ENCODE results near the gene EVL.

Gene EVL

GRCh38 chr14:100135073-100135472 lies 69.9 kb downstream of the EVL start:
- Histone ChIP-seq H3K36me3 (ENCODE audit: control insufficient read depth, insufficient read depth, low read length) (peaks cover 67% of the 10 kb centered on the region), H3K27me3 (replicated peaks; ENCODE audit: control insufficient read depth, insufficient read depth, low read length) (no peaks in the 10 kb centered on the region), H3K4me3 (replicated peaks; ENCODE audit: low read depth, low read length) (no peak overlapping the region)
- TF ChIP-seq CTCF (IDR thresholded peaks at IDR 0.05; ENCODE audit: insufficient read depth, low read length, poor library complexity, severe bottlenecking) = no peak
- no peak for DNase-seq (ENCODE audit: extremely low read depth, insufficient read length)

- no peak for DNase-seq (ENCODE audit: extremely low read depth, insufficient read length)
- H3K36me3 ChIP-seq (ENCODE audit: control insufficient read depth, insufficient read depth, low read length) = peaks cover 62% of the 10 kb centered on the region
These were observed 70.6 kb downstream of the EVL start for GRCh38 chr14:100135784-100136183.

GRCh38 chr14:100137173-100137572 lies 72.0 kb downstream of the EVL start:
- no peak for TF ChIP-seq CTCF (IDR thresholded peaks at IDR 0.05; ENCODE audit: insufficient read depth, low read length, poor library complexity, severe bottlenecking)
- Histone ChIP-seq H3K27me3 (replicated peaks; ENCODE audit: control insufficient read depth, insufficient read depth, low read length) (no peaks in the 10 kb centered on the region), H3K36me3 (ENCODE audit: control insufficient read depth, insufficient read depth, low read length) (peaks cover 61% of the 10 kb centered on the region)

More at GRCh38 chr14:100135784-100136183, 70.6 kb downstream of the EVL start:
- Histone ChIP-seq H3K4me3 (replicated peaks; ENCODE audit: low read depth, low read length) (no peak overlapping the region), H3K27me3 (replicated peaks; ENCODE audit: control insufficient read depth, insufficient read depth, low read length) (no peaks in the 10 kb centered on the region)
- peak; percentile 18 for TF ChIP-seq CTCF (IDR thresholded peaks at IDR 0.05; ENCODE audit: insufficient read depth, low read length, poor library complexity, severe bottlenecking)

GRCh38 chr14:100138082-100138787 lies 73.0 kb downstream of the EVL start:
- no peak for DNase-seq (ENCODE audit: extremely low read depth, insufficient read length)
- H3K36me3 ChIP-seq (ENCODE audit: control insufficient read depth, insufficient read depth, low read length) = peaks cover 57% of the 10 kb centered on the region
- H3K4me3 ChIP-seq (replicated peaks; ENCODE audit: low read depth, low read length) = no peak overlapping the region
- TF ChIP-seq CTCF (IDR thresholded peaks at IDR 0.05; ENCODE audit: insufficient read depth, low read length, poor library complexity, severe bottlenecking) = no peak
- H3K27me3 ChIP-seq (replicated peaks; ENCODE audit: control insufficient read depth, insufficient read depth, low read length) = no peaks in the 10 kb centered on the region

More at GRCh38 chr14:100137173-100137572, 72.0 kb downstream of the EVL start:
- DNase-seq (ENCODE audit: extremely low read depth, insufficient read length) = no peak
- no peak overlapping the region for H3K4me3 ChIP-seq (replicated peaks; ENCODE audit: low read depth, low read length)

GRCh38 chr14:100138955-100139354 lies 73.7 kb downstream of the EVL start:
- Histone ChIP-seq H3K4me3 (replicated peaks; ENCODE audit: low read depth, low read length) (no peak overlapping the region), H3K36me3 (ENCODE audit: control insufficient read depth, insufficient read depth, low read length) (peaks cover 53% of the 10 kb centered on the region), H3K27me3 (replicated peaks; ENCODE audit: control insufficient read depth, insufficient read depth, low read length) (no peaks in the 10 kb centered on the region)
- DNase-seq (ENCODE audit: extremely low read depth, insufficient read length) = no peak
- TF ChIP-seq CTCF (IDR thresholded peaks at IDR 0.05; ENCODE audit: insufficient read depth, low read length, poor library complexity, severe bottlenecking) = no peak
